Stimulated activated CD8-positive, alpha-beta memory T cell treated with anti-CD3 and anti-CD28 coated beads, Interleukin-12 subunit alpha, Interleukin-12 subunit beta, amount 100 ng/mL, for 4 hours (primary cell): ENCODE data around the gene ZNF292.
"Not testable (repeated sequence)": the region's sequence is repeated elsewhere in the genome, so short reads cannot be mapped to it uniquely, and the experiment has no call there.

Experiments used
- DNase-seq: peaks from one replicate; pipeline ENCODE4 v3.0.0-alpha.2; 2020; ENCODE audit warnings: low read depth

The ZNF292 gene

GRCh38 chr6:87276624-87277023 is 121.3 kb downstream of the ZNF292 start:
- no peak for DNase-seq

- DNase-seq, result no peak
These were observed 121.8 kb downstream of the ZNF292 start for GRCh38 chr6:87277123-87277522.

GRCh38 chr6:87279196-87279595 is 123.8 kb downstream of the ZNF292 start:
- DNase-seq, result no peak

- DNase-seq, result no peak
These were observed 126.1 kb downstream of the ZNF292 start for GRCh38 chr6:87281426-87281825.

GRCh38 chr6:87282743-87283142 is 127.4 kb downstream of the ZNF292 start:
- no peak for DNase-seq

GRCh38 chr6:87283461-87283860 is 128.1 kb downstream of the ZNF292 start:
- no peak for DNase-seq

GRCh38 chr6:87287251-87287650 is 131.9 kb downstream of the ZNF292 start:
- DNase-seq, result no peak

- no peak for DNase-seq
These were observed 134.2 kb downstream of the ZNF292 start for GRCh38 chr6:87289571-87289970.

GRCh38 chr6:87291883-87292282 is 136.5 kb downstream of the ZNF292 start:
- no peak for DNase-seq

GRCh38 chr6:87293526-87293925 is 138.2 kb downstream of the ZNF292 start:
- DNase-seq, result no peak

GRCh38 chr6:87297119-87297518 is 141.8 kb downstream of the ZNF292 start:
- DNase-seq, result no peak

GRCh38 chr6:87301277-87301676 is 145.9 kb downstream of the ZNF292 start:
- DNase-seq, result not testable (repeated sequence)

GRCh38 chr6:87308970-87309369 is 153.6 kb downstream of the ZNF292 start:
- DNase-seq, result no peak

GRCh38 chr6:87312860-87313259 is 157.5 kb downstream of the ZNF292 start:
- no peak for DNase-seq
